GM23338 (cell line): Measurements from ENCODE around the gene FBXO28.

Source experiments
- CREB1 ChIP-seq: fragments of 250-450 bp; sonication (Bioruptor Pico); IDR thresholded peaks from 2 replicates; pipeline ENCODE4 v1.5.0; 2020; ENCODE audit warnings: low read depth, mild to moderate bottlenecking, moderate library complexity
- EZH2 ChIP-seq: fragments of 200-600 bp; sonication (generic); IDR thresholded peaks from one replicate; pipeline ENCODE4 v1.8.0; 2017; ENCODE audit warnings: antibody characterized with exemption, mild to moderate bottlenecking, low read depth; ENCODE audit not compliant: unreplicated experiment
- EZH2phosphoT487 ChIP-seq: fragments of 200-600 bp; sonication (generic); IDR thresholded peaks from one replicate; pipeline ENCODE4 v1.8.1; 2018; ENCODE audit warnings: antibody characterized with exemption; ENCODE audit not compliant: unreplicated experiment
- JUNB ChIP-seq: IDR thresholded peaks from one replicate; pipeline ENCODE4 v1.6.1; 2016; ENCODE audit warnings: antibody characterized with exemption; ENCODE audit not compliant: unreplicated experiment
- NANOG ChIP-seq: IDR thresholded peaks from 2 replicates; pipeline ENCODE4 v1.6.1; 2016; ENCODE audit warnings: antibody characterized with exemption, borderline replicate concordance
- POLR2AphosphoS5 ChIP-seq: IDR thresholded peaks from 2 replicates; pipeline ENCODE4 v1.6.1; 2016; ENCODE audit warnings: antibody characterized with exemption, low read depth
- ZNF114 ChIP-seq: fragments of 250-450 bp; sonication (Bioruptor Pico); IDR thresholded peaks from 2 replicates; pipeline ENCODE4 v1.5.0; 2020; ENCODE audit warnings: mild to moderate bottlenecking, moderate library complexity
- ZNF331 ChIP-seq: fragments of 250-450 bp; sonication (Bioruptor Pico); IDR thresholded peaks from 2 replicates; pipeline ENCODE4 v1.5.0; 2020; ENCODE audit warnings: low read depth, mild to moderate bottlenecking, moderate library complexity
- TF ChIP-seq, protein P1 (sequence below), 2 experiments: fragments of 200-600 bp in 1 of 2; sonication (generic) in 1 of 2; conservative IDR thresholded peaks; 2 replicates each; pipeline versions ENCODE4 v1.5.1 to v1.6.1; 2016 to 2017; ENCODE audit warnings: antibody characterized with exemption in 2 of 2, low read depth in 2 of 2, mild to moderate bottlenecking in 2 of 2, moderate library complexity in 1 of 2
- TF ChIP-seq, protein P2 (sequence below): IDR thresholded peaks from one replicate; pipeline ENCODE4 v1.6.1; 2018; ENCODE audit warnings: antibody characterized with exemption; ENCODE audit not compliant: unreplicated experiment
- TF ChIP-seq, protein P3 (sequence below): fragments of 250-450 bp; sonication (Bioruptor Pico); IDR thresholded peaks from 2 replicates; pipeline ENCODE4 v1.5.0; 2020; ENCODE audit warnings: mild to moderate bottlenecking, moderate library complexity

DNA sequence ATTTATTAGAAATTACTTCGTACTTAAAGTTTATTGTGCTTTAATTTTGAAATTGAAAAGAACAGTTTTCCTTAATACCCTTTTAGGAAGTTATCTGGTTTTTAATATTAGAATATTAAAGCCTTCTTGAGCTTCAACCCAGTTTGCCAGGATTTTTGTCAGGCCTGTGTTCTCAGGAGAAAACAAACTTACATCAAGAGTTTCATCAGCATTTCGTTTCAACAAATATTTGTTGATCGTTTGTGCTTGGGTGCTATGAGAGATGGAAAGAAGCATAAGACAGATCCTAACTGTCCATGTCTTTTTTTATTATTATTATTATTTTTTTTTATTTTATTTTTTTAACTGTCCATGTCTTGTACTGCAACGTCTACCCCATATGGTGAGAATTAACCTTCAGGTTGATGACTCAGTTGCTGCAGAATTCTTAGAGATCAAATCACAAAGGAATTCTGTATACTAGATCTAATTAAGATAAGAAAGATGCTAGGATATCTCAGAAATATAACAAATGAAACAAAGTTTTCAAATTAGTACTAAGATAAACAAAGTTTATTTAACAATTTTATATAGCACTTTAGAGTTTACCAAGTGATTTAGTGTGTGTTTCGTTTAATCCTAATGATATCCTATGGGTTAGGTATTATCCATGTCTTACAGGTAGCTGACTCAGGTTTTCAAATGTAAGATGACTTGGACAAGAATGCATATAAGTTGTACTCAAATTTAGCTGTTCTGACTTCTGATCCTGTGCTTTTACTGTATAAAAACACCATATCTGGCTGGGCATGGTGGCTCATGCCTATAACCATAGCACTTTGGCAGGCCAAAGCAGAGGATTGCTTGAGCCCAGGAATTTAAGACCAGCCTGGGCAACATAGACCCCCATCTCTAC, 14.3 kb downstream of the FBXO28 start:
- TF ChIP-seq JUNB, result no peak
- TF ChIP-seq, protein P1, sequence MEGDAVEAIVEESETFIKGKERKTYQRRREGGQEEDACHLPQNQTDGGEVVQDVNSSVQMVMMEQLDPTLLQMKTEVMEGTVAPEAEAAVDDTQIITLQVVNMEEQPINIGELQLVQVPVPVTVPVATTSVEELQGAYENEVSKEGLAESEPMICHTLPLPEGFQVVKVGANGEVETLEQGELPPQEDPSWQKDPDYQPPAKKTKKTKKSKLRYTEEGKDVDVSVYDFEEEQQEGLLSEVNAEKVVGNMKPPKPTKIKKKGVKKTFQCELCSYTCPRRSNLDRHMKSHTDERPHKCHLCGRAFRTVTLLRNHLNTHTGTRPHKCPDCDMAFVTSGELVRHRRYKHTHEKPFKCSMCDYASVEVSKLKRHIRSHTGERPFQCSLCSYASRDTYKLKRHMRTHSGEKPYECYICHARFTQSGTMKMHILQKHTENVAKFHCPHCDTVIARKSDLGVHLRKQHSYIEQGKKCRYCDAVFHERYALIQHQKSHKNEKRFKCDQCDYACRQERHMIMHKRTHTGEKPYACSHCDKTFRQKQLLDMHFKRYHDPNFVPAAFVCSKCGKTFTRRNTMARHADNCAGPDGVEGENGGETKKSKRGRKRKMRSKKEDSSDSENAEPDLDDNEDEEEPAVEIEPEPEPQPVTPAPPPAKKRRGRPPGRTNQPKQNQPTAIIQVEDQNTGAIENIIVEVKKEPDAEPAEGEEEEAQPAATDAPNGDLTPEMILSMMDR (conservative IDR thresholded peaks at IDR 0.05; ENCODE audit: low read depth in 2 of 2), result no peak
- TF ChIP-seq POLR2AphosphoS5, result no peak
- TF ChIP-seq, protein P2, sequence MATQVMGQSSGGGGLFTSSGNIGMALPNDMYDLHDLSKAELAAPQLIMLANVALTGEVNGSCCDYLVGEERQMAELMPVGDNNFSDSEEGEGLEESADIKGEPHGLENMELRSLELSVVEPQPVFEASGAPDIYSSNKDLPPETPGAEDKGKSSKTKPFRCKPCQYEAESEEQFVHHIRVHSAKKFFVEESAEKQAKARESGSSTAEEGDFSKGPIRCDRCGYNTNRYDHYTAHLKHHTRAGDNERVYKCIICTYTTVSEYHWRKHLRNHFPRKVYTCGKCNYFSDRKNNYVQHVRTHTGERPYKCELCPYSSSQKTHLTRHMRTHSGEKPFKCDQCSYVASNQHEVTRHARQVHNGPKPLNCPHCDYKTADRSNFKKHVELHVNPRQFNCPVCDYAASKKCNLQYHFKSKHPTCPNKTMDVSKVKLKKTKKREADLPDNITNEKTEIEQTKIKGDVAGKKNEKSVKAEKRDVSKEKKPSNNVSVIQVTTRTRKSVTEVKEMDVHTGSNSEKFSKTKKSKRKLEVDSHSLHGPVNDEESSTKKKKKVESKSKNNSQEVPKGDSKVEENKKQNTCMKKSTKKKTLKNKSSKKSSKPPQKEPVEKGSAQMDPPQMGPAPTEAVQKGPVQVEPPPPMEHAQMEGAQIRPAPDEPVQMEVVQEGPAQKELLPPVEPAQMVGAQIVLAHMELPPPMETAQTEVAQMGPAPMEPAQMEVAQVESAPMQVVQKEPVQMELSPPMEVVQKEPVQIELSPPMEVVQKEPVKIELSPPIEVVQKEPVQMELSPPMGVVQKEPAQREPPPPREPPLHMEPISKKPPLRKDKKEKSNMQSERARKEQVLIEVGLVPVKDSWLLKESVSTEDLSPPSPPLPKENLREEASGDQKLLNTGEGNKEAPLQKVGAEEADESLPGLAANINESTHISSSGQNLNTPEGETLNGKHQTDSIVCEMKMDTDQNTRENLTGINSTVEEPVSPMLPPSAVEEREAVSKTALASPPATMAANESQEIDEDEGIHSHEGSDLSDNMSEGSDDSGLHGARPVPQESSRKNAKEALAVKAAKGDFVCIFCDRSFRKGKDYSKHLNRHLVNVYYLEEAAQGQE, result no peak
- no peak for TF ChIP-seq EZH2
- no peak for TF ChIP-seq CREB1
- no peak for TF ChIP-seq EZH2phosphoT487
- no peak for TF ChIP-seq ZNF114 (CRISPR knock-in tag)
- TF ChIP-seq ZNF331 (CRISPR knock-in tag), result no peak
- TF ChIP-seq, protein P3, sequence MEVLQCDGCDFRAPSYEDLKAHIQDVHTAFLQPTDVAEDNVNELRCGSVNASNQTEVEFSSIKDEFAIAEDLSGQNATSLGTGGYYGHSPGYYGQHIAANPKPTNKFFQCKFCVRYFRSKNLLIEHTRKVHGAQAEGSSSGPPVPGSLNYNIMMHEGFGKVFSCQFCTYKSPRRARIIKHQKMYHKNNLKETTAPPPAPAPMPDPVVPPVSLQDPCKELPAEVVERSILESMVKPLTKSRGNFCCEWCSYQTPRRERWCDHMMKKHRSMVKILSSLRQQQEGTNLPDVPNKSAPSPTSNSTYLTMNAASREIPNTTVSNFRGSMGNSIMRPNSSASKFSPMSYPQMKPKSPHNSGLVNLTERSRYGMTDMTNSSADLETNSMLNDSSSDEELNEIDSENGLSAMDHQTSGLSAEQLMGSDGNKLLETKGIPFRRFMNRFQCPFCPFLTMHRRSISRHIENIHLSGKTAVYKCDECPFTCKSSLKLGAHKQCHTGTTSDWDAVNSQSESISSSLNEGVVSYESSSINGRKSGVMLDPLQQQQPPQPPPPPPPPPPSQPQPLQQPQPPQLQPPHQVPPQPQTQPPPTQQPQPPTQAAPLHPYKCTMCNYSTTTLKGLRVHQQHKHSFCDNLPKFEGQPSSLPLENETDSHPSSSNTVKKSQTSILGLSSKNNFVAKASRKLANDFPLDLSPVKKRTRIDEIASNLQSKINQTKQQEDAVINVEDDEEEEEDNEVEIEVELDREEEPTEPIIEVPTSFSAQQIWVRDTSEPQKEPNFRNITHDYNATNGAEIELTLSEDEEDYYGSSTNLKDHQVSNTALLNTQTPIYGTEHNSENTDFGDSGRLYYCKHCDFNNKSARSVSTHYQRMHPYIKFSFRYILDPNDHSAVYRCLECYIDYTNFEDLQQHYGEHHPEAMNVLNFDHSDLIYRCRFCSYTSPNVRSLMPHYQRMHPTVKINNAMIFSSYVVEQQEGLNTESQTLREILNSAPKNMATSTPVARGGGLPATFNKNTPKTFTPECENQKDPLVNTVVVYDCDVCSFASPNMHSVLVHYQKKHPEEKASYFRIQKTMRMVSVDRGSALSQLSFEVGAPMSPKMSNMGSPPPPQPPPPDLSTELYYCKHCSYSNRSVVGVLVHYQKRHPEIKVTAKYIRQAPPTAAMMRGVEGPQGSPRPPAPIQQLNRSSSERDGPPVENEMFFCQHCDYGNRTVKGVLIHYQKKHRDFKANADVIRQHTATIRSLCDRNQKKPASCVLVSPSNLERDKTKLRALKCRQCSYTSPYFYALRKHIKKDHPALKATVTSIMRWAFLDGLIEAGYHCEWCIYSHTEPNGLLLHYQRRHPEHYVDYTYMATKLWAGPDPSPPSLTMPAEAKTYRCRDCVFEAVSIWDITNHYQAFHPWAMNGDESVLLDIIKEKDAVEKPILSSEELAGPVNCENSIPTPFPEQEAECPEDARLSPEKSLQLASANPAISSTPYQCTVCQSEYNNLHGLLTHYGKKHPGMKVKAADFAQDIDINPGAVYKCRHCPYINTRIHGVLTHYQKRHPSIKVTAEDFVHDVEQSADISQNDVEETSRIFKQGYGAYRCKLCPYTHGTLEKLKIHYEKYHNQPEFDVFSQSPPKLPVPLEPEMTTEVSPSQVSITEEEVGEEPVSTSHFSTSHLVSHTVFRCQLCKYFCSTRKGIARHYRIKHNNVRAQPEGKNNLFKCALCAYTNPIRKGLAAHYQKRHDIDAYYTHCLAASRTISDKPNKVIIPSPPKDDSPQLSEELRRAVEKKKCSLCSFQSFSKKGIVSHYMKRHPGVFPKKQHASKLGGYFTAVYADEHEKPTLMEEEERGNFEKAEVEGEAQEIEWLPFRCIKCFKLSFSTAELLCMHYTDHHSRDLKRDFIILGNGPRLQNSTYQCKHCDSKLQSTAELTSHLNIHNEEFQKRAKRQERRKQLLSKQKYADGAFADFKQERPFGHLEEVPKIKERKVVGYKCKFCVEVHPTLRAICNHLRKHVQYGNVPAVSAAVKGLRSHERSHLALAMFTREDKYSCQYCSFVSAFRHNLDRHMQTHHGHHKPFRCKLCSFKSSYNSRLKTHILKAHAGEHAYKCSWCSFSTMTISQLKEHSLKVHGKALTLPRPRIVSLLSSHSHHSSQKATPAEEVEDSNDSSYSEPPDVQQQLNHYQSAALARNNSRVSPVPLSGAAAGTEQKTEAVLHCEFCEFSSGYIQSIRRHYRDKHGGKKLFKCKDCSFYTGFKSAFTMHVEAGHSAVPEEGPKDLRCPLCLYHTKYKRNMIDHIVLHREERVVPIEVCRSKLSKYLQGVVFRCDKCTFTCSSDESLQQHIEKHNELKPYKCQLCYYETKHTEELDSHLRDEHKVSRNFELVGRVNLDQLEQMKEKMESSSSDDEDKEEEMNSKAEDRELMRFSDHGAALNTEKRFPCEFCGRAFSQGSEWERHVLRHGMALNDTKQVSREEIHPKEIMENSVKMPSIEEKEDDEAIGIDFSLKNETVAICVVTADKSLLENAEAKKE, result no peak
- TF ChIP-seq NANOG, result no peak
